C4-2B (cell line): ENCODE data around the gene TANC1.
A peak's percentile ranks its signal among the peaks of the same experiment; 100 is the strongest.

Experiments used
- H3K27ac ChIP-seq: fragments of 450-650 bp; 2 replicates; pipeline ENCODE4 v1.5.1; 2017
- CTCF ChIP-seq: fragments of 450-650 bp; conservative IDR thresholded peaks from 2 replicates; pipeline ENCODE4 v1.5.1; 2017; ENCODE audit warnings: mild to moderate bottlenecking
- ZFX ChIP-seq: fragments of 450-650 bp; IDR thresholded peaks from 2 replicates; pipeline ENCODE4 v1.6.1; 2017

Gene TANC1

GRCh38 chr2:159148901-159149300, 180.5 kb downstream of the TANC1 start:
- no peak overlapping the region for H3K27ac ChIP-seq
- no peak for TF ChIP-seq ZFX
- no peak for TF ChIP-seq CTCF

GRCh38 chr2:159149747-159150146, 181.3 kb downstream of the TANC1 start:
- no peak for TF ChIP-seq CTCF
- no peak for TF ChIP-seq ZFX
- H3K27ac ChIP-seq = no peak overlapping the region

DNA sequence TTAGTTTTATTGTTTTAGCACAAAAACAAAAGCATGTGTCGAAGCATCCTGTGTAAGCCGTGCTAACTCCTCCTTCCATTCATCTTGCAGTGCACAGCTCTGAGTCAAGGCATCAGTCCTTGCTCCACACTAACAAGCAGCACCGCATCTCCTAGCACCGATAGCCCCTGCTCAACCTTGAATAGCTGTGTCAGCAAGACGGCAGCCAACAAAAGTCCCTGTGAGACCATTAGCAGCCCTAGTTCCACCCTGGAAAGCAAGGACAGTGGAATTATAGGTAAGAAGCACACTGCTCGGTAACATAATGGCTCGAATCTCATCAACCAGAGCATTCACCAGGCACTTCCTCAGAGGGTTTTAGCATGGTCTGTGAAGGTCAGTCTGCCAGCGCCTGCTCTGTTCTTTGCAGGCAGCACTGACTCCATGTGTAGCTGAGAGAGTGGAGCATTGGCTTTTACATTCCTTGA, 181.9 kb downstream of the TANC1 start:
- TF ChIP-seq CTCF (no peak), ZFX (no peak)
- H3K27ac ChIP-seq = no peak overlapping the region

- TF ChIP-seq ZFX = no peak
- TF ChIP-seq CTCF = no peak
- H3K27ac ChIP-seq = no peak overlapping the region
Measured at GRCh38 chr2:159151198-159152127, 183.0 kb downstream of the TANC1 start.

- TF ChIP-seq CTCF (no peak), ZFX (no peak)
Measured at GRCh38 chr2:159152128-159152778, 183.8 kb downstream of the TANC1 start.

DNA sequence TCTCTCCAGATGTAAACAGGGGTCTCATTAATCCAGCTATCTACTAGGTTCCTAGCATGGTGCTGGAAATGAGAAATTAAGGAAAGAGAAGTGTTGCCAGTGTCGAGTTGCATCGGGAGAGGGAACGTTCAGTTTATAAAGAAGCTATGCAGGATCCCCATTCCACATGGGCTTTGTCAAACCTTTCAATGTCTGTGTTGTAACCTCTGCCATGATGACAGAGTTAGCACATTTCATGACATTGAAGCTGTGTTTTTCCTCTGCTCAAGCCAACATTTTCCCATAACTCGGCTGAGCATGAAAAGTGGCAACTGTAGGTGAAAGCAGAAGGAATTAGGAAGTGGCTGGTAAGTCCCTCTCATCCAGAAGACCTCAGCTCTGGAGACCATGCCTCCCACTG, 184.6 kb downstream of the TANC1 start:
- TF ChIP-seq ZFX = no peak
- no peak for TF ChIP-seq CTCF
- H3K27ac ChIP-seq = peak overlapping the region; percentile 18; the same call in 1 of the 2 replicates

More at GRCh38 chr2:159152128-159152778, 183.8 kb downstream of the TANC1 start:
- H3K27ac ChIP-seq = no peak overlapping the region

DNA sequence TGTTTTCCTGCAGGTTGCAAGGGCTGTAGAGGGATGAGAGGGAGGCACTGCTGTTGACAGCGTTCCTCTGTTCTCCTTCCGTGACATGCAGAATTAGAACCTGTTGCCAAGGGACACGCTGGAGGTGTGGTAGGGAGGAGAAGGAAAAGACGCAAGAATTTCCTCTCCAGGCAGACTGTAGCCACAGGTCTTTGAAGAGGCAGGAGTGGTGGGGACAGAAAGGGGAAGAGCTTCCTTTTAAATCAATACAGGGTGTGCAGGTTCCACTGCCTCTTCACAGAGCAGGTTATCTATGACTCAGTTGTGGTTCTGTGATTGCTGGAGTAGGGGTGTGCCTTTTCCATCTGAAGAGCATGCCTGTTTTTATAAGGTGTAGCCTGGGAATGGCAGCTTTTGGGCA, 185.0 kb downstream of the TANC1 start:
- H3K27ac ChIP-seq = peak overlapping the region; percentile 18; the same call in 1 of the 2 replicates
- TF ChIP-seq CTCF = no peak
- TF ChIP-seq ZFX = no peak
